ENCODE measurements around the gene CCL8.
"Not testable (repeated sequence)": the region's sequence is repeated elsewhere in the genome, so short reads cannot be mapped to it uniquely, and the experiment has no call there.

The CCL8 gene

GRCh38 chr17:34314279-34314678, 5.0 kb upstream of the CCL8 start:
- DNase-seq (ENCODE audit: low read depth, low spot score): no peak

DNA sequence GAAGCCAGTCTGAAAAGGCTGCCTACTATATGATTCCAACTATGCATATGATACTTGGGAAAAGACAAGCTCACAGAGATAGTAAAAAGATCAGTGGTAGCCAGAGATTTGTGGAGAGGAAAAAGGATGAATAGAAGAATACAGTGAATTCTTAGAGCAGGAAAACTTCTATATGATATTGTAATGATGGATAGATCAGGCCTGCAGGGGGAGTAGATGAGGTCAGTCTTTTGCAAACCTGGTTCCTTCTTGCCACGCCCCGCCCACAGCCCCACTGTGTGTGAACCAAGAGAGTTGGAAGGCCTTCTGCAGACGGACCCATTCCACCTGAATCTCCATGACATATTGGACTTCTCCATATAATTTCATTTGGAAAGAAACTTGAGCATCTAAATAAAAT, 761 bp upstream of the CCL8 start:
- no peak for DNase-seq (ENCODE audit: low read depth, low spot score)

- no peak for DNase-seq (ENCODE audit: low read depth, low spot score)
Observed at GRCh38 chr17:34321964-34322363, 2.7 kb downstream of the CCL8 start.

- DNase-seq (ENCODE audit: low read depth, low spot score): not testable (repeated sequence)
Observed at GRCh38 chr17:34327580-34327979, 8.3 kb downstream of the CCL8 start.

- DNase-seq (ENCODE audit: low read depth, low spot score): no peak
Observed at GRCh38 chr17:34337701-34338100, 18.5 kb downstream of the CCL8 start.

DNA sequence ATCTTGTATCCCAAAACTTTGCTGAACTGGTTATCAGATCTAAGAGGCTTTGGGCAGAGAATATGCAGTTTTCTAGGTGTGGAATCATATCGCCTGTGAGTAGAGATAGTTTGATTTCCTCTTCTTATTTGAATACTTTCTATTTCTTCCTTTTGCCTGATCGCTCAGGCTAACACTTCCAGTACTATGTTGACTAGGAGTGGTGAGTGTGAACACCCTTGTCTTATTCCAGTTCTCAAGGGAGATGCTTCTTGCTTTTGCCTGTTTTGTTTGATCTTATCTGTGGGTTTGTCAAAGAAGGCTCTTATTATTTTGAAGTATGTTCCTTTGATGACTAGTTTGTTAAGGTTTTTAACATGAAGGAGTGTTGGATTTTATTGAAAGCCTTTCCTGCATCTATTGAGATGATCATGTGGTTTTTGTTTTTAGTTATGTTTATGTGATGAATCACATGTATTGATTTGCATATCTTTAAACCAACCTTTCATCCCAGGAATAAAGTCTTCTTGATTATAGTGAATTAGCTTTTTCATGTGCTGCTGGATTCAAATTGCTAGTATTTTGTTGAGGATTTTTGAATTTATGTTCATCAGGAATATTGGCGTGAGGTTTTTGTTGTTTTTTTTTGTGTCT, 20.0 kb downstream of the CCL8 start:
- DNase-seq (ENCODE audit: low read depth, low spot score): no peak

GRCh38 chr17:34341916-34342315, 22.7 kb downstream of the CCL8 start:
- DNase-seq (ENCODE audit: low read depth, low spot score): no peak

- no peak for DNase-seq (ENCODE audit: low read depth, low spot score)
Observed at GRCh38 chr17:34347063-34347462, 27.8 kb downstream of the CCL8 start.

DNA sequence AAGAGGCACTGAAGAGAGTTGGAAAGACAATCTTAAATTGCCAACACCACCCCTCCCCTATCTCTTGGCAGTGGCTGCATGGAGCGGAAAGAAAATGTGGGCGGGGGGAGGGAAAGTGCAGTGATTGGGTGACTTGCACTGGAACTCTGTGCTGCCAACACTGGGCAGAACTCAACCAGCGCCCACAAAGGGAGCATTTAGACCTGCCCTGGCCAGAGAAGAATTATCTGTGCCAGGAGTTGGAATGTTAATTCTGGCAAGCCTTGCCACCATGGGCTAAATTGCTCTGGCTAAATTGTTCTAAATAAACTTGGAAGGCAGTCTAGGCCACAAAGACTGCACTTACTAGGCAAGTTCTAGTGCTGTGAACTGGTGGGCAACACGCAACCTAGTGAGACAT, 30.5 kb downstream of the CCL8 start:
- no peak for DNase-seq (ENCODE audit: low read depth, low spot score)

GRCh38 chr17:34351096-34351495, 31.9 kb downstream of the CCL8 start:
- DNase-seq (ENCODE audit: low read depth, low spot score): no peak

GRCh38 chr17:34352191-34352590, 33.0 kb downstream of the CCL8 start:
- no peak for DNase-seq (ENCODE audit: low read depth, low spot score)

DNA sequence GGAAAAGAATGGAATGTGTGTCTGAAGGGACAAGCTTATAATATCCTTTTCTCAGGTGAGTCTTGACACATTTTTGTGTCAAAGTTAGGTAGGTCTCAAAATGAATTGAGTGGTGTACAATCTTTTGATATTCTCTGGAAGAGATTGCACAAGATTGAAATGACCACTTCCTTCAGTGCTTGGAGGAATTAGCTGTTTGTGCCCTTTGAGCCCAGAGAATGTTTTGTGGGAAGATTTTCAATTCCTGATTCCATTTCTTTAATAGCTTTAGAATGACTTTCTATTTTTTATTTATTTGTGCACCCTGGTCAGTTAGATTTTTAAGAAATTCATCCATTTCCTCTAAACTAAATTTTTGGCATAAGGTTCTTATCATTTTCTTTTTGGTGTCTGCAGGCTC, 35.4 kb downstream of the CCL8 start:
- DNase-seq (ENCODE audit: low read depth, low spot score): no peak

GRCh38 chr17:34356194-34356593, 37.0 kb downstream of the CCL8 start, which contains the start of gene CCL13:
CCL13 (plus strand) TSS chr17:34356480; CDS start chr17:34356527, 47 bp downstream.
- DNase-seq (ENCODE audit: low read depth, low spot score): no peak

- no peak for DNase-seq (ENCODE audit: low read depth, low spot score)
Observed at GRCh38 chr17:34357398-34357797, 38.2 kb downstream of the CCL8 start.

DNA sequence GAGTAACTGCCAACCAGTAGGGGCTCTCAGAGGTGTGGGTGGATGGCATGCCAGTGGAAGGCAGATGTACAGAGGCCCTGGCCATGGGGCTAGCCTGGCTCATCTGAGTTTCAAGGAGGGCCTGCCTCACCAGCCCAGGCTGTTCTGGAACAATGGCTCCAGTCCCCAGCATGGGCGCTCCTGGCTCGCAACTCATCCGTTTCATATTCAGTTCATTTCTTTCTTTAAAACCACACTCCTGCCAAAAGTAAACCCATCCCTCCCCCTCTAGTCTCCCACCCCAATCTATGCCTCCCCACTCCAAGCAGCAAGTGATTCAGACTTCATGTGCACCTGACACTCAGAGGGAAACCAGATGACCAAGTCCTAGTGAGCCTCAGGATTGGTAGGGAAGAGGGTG, 39.4 kb downstream of the CCL8 start:
- DNase-seq (ENCODE audit: low read depth, low spot score): no peak

DNA sequence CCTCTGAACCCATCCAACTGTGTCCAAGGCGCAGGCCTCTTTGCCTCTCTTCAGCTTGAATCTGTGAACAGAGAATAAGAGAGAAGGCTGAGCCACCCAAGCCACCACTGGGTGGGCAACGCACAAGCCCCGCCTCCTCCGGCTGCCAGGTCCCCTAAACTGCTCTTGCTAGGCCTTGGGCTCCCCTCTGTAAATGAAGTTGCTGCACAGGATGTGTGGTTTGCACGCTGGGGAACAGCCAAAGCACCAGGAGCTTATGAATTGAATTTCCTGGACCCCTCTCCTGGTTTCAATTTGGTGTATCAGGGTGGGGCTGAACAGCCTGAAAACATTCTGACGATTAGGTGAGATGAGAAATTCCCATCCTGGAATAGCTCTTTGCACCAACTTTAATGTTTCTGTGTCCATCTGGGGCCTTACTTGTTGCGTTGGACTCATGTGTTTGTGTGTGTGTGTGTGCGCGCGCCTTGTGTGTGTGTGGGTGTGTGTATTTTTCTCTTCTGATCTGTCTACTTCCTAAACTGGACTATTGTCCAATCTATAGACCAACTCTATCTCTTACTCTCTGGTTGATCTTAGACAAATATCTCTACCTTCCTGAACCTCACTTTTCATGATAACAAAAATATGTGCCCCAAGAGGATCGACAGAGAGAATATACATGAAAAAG, 41.5 kb downstream of the CCL8 start:
- no peak for DNase-seq (ENCODE audit: low read depth, low spot score)

- DNase-seq (ENCODE audit: low read depth, low spot score): peak; percentile 76
Observed at GRCh38 chr17:34361478-34362061, 42.3 kb downstream of the CCL8 start.

- DNase-seq (ENCODE audit: low read depth, low spot score): no peak
Observed at GRCh38 chr17:34363183-34363661, 44.0 kb downstream of the CCL8 start, which contains the start of gene CCL1. CCL1 (minus strand) TSS chr17:34363233; CDS start chr17:34363161, 72 bp downstream.

DNA sequence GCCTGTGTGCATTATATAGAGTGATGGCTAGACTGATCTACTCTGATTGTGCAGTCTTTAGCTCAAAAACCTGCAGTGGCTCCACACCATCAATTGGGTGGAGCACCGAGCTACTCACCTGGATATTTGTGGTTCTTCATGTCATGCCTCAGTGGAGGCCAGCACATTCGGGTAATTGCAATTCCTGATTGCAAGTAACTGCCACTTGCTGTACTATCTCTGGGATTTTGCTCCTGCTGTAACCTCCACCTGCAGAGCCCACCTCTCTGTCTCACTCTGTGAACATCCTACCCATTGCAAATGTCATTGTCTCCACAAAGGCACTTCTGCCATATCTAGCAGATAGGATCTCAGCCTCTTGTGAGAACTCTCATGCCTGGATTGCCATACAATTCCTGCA, 45.5 kb downstream of the CCL8 start:
- no peak for DNase-seq (ENCODE audit: low read depth, low spot score)

- DNase-seq (ENCODE audit: low read depth, low spot score): no peak
Observed at GRCh38 chr17:34365340-34365739, 46.1 kb downstream of the CCL8 start.

- DNase-seq (ENCODE audit: low read depth, low spot score): no peak
Observed at GRCh38 chr17:34366010-34366409, 46.8 kb downstream of the CCL8 start.

GRCh38 chr17:34366529-34367107, 47.4 kb downstream of the CCL8 start:
- DNase-seq (ENCODE audit: low read depth, low spot score): no peak
